ENCODE data around the gene ACOT11.
"Not testable (repeated sequence)": the region's sequence is repeated elsewhere in the genome, so short reads cannot be mapped to it uniquely, and the experiment has no call there.

Gene ACOT11

DNA sequence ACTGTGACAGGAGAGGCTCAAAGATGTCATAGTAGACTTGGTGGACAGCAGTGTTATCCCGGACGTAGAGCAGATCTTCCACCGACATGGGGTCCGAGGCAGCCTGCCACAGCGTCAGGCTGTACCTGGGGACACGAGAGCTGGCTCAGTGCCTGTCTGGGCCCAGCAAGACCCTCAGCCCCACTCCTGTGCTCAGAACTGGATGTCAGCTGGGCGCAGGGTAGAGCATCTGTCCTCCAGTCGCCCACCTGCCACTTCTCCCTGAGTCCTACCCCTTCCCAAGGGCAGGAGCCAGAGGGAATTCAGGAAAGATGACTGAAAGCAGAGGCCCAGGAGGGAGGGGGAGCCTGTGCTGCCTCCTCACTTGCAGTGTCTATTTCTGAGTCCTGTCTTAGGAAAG is 63.6 kb downstream of the ACOT11 start:
- DNase-seq = no peak

DNA sequence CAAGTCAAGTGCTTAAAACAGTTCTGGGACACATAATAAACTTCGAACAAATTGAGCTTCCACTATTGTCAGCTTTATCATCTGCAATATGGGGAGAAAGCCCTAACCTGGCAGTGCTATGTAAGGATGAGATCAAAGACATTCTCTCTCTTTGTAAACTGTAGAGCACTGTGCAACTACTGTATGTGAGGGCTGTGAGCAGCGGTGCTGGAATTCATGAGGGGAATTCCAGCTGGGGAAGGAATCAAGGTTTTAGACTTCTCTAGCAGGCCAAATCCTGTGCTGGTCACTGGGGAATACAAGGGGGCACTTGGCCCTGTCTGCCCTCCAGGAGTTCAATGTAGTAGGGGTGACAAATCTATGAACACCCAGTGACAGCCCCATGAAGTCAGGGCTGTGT is 66.0 kb downstream of the ACOT11 start:
- peak; percentile 7 for DNase-seq

DNA sequence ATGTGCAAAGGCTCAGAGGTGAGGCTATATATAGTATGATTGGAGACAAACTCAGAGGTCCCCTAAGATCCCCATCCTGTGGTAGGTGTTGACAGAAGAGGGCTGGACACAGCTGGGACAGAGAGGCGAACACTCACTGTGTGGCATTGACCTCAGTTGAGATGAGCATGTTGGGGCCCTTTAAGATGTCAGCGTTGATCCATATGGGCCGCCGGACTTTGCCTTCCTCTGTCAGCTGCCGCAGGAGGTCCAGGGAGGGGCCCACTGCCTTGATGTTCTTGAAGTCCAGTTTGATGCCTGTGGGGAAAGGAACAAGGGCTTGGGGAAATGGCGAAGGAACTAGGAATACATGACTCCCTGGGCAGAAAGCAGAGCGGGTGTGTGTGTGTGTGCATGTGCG is 66.5 kb downstream of the ACOT11 start:
- DNase-seq = no peak

DNA sequence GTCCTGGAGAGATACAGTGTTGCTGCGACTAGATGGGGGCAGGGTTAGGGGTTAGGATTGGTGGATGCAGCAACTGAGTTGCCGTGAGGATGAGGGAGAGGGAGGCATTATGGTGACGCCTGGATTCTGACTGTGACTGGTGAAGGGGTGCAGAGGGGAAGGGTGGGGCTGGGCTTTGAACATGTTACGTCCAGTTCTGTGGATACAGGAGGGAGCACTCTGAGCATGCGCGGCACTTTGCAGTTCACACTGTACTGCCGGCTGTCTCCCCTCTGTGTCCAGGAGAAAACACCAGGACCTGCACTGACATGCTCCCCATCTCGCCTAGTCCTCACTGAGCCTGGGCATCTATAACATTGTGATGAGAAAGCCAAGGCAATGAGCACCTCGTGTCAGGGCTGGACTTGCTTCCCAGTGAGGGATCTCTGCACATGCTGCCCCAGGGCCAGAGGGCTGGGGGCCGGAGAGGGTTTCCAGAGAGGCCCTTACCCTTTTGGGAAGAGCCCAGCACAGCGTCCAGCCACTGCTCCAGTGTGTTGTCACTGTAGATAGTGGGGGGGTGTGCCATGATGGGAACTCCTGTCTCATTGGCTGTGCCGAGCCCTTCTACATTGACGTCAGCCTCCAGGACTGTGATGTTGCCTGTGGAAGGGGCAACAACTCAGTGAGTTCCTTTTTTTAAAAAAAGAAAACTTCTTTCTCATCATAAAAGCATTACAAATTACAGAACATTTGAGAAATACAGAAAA is 67.7 kb downstream of the ACOT11 start:
- peak; percentile 71 for DNase-seq

DNA sequence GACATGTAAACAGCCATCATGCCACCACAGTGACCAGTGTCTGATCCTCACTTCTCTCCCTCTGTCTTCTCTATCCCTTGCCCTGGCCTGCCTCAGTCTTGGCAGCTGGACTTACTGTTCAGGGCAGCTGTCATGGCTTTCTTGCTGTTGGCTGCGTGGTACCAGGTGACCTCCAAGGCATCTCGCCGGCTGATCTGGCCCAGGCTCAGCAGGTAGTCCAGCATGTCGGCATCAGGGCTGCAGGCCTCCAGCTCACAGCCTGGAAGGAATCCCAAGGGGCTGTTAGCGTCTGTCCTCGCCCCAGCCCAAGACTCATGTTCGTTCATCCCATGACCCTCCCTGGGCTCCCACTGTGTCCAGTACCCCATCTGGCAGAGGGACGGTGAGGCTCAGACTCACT is 71.7 kb downstream of the ACOT11 start:
- DNase-seq = no peak

DNA sequence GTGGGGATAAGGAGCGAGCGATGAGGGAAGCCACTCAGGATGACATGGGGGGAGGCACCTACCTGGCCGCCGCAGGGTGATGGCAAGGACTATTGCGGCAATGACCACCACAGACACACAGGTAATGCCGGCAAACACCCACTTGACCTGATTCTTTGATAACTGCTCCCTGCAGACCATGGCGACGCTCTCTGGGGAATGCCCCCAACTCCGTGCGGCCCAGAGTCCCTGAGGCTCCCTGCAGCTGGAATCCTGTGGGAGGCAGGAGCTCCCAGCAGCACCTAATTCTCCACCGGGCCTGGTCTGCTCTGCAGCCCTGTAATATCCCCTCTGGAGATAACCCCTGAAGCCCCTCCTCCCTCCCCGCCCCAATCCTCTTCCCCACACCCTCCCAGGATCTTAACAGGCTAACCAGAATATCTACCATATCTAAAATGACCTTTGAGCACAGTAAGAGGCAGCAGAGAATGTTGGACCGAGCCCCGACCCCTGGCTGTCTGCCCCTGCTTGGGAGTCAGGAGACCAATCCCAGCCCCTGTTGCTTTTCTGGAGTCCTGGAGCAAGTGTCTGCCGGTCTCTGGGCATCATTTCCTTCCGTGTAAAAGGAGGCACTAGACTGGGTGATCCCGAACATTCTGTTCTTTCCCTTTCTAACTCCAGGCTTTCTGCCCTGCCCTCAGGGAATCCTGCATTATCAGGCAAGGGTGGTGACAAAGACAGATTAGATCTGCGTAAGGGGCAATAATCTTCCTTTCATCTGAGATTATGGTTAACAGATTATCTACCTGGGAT is 75.4 kb downstream of the ACOT11 start, which contains the start of gene FAM151A:
Gene FAM151A, minus strand, starts transcription at position 310 of the 792 bp plus-strand sequence. Its CDS starts 130 bp downstream, at position 180.
- no peak for DNase-seq

DNA sequence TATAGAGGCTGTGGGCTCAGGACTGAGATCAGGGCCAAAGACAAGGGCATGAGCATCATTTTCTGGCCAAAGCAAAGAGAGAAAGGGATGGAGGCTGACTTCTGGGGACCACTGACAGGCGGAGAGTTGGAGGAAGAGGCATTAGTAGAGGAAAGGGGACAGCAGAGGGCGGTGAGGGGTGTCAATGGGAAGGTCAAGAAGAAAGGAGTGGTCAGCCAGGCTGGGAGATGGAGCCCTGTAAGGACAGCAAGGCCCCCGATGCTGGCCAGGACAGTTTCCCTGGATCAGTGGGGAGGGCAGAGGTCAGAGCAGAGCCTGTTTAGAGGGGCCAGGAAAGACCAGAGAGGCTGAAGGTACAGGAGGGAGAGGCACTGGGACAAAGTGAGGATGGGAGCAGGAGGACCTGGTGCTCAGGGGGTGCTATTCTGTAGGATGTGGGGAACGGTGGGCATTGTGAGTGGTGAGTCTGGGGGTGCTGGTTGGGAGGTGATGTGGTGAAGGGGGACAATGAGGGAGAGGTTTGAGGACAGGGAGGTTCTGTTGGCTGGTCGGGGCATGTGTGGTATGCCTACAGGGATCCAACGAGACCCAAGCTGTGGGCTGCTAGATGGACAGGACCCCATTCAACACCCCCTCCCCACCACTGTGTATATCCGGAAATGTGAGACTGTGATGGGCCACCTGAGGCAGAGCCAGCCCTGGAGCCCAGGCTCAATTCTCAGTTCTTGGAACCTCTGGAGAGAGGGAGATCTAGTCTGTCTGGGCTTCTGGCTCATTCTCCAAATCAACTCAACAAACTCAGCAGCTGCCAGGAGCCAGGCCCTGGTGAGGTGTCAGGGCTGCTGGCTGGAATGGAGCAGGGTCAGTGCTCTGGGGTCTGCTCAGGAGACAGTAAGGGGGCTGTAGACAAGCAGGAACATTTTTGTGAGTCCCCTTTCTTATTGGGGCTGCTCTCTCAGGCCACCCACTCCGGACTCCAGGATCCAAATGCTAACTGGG is 76.7 kb downstream of the ACOT11 start:
- no peak for DNase-seq

DNA sequence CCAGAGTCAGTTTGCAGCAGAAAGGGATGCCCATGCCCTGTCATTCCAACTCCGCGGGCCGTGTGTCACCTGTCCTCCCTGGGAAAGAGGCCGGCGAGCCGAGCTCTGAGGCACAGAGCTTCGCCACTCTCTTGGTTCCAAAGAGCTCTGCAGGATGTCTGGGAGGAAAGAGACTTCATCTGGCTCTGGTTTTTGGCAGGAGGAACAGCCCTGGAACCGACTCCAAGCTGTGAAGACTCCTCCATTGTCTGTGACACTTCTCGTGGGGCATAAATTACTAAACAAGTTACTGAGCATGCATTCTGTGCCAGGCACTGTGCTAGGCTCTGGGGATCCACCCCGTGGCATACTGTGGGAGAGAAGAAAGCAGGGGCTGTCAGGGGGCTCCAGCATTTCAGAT is 79.2 kb downstream of the ACOT11 start:
- DNase-seq = no peak

DNA sequence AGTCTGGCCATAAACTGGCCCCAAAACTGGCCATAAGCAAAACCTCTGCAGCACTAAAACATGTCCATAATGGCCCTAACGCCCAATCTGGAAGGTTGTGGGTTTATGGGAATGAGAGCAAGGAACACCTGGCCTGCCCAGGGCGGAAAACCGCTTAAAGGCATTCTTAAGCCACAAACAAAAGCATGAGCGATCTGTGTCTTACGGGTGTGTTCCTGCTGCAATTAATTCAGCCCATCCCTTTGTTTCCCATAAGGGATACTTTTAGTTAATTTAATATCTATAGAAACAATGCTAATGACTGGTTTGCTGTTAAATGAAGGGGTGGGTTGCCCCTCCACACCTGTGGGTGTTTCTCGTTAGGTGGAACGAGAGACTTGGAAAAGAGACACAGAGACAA is 87.8 kb downstream of the ACOT11 start:
- not testable (repeated sequence) for DNase-seq

DNA sequence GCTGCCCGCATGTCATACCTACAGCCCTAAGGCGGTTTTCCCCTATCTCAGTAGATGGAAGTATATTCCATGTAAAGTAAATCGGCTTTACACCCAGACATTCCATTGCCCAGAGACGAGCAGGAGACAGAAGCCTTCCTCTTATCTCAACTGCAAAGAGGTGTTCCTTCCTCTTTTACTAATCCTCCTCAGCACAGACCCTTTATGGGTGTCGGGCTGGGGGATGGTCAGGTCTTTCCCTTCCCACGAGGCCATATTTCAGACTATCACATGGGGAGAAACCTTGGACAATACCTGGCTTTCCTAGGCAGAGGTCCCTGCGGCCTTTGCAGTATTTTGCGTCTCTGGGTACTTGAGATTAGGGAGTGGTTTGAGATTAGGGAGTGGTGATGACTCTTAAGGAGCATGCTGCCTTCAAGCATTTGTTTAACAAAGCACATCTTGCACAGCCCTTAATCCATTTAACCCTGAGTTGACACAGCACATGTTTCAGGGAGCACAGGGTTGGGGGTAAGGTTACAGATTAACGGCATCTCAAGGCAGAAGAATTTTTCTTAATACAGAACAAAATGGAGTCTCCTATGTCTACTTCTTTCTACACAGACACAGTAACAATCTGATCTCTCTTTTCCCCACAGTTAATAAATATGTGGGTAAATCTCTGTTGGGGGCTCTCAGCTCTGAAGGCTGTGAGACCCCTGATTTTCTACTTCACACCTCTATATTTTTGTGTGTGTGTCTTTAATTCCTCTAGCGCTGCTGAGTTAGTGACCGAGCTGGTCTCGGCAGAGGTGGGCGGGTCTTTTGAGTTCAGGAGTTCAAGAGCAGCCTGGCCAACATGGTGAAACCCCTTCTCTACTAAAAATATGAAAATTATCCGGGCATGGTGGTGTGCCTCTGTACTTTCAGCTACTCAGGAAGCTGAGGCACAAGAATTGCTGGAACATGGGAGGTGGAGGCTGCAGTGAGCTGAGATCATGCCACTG is 88.7 kb downstream of the ACOT11 start:
- DNase-seq = not testable (repeated sequence)

DNA sequence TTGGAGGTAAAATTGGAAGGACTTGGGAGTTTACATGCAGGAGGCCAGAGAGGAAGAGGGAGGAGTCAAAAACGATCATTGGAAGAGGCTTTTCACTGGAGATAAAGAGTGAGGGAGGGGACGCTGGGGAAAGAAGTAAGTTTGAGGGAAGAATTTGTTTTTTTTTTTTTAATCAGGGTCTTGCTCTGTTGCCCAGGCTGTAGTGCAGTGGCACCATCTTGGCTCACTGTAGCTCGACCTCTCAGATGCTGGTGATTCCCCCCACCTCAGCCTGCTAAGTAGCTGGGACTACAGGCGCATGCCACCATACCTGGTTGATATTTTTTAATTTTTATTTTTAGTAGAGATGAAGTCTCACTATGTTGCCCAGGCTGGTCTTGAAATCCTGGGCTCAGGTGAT is 92.3 kb downstream of the ACOT11 start:
- DNase-seq = no peak

DNA sequence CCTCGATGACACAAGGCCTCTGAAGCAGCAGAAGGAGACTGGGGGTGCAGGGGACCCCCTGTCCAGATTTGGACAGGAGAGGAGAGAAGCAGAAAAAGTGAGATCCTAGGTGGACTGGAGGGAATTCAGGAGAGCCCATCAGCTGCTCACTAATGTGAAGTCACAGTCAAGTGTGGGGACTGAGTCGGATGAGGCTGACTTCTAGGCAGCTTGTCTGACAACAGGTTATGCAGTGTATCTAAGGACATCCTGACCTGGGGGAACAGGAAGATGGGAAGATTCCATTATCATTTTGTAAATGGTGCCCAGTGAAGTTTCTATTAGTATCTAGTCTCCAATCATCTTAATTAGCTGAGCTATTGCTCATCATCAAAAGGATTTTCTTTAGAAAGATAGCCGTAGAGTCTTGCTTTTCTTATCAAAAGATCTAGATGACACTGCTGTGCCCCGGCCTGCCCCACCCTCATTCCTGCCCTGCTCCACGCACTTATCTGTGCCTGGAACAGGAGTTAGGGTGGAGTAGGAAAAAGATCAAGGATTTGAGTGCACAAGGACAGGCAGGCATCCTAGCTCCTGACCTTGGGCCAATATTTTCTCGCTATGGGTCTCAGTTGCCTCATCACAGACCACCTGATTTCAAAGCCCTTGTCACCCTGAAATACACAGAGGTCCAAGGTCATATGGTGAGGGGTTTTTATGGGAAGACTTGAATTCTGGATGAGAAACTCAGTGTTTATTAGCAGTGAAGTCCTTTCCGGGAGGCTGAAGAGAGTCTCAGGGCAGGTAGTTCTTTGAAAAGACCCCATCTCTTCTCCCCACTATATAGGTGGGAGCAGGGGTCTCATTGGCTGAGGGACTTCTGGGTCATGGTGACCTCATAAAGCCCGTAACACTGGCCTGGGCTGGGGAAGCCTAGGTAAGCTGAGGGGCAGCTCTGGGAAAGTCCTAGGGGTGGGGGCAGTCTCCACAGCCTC is 93.1 kb downstream of the ACOT11 start, which contains the start of gene MROH7:
Gene MROH7, plus strand, starts transcription at position 924 of the 974 bp plus-strand sequence. CDS start 11,141 bp downstream, outside the sequence.
- DNase-seq = no peak

DNA sequence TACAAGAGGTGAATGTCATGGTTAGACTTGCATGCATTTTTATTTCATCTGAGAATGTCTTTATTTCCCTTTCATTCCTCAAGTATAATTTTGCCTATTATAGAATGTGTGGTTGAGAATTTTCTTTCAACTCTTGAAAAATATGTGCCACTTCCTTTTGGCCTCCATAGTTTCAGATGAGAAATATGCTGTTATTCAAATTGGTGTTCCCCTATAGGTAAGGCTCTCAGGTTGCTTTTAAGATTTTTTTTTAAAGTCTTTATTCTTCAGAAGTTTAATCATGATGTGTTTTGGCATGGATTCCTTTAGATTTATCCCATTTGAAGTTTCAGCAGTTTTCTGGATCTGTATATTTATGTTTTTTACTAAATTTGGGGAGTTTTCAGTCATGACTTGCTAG is 95.7 kb downstream of the ACOT11 start:
- no peak for DNase-seq

DNA sequence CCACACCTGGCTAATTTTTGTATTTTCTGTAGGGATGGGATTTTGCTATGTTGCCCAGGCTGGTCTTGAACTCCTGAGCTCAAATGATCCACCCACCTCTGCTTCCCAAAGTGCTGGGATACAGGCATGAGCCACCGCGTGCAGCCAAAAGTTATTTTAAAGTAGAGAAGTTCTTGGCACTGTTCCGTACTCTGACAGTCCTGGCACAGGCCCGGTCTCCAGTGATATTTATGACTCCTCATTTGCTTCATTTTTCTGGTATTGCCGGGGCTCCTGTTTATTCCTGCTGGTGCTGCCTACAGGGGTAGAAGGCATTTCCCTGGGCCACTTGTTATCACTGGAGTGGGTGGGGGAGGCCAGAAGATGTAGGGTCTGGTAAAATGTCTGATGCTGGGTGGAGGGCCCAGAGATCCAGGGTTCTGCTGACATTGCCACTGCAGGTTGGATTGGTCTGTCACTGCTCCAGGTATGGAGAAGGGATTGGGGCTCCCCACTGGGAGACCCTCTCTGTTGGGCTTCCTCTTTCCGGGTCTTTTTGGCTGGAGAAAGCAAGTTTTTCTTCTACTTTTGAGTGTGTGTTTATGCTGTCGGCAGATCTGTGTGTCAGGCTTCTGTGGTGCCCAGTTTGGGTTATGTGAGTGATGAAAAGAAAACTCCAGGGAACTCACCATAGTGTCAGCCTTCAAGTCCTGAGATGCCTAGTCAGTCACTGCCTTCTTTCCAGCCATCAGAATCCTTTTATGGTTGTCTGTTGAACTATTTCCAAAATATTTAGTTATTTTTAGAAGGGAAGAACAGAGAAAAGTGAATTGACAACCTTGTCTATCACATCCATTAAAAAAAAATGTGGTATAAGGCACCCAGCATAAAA is 98.0 kb downstream of the ACOT11 start:
- no peak for DNase-seq

DNA sequence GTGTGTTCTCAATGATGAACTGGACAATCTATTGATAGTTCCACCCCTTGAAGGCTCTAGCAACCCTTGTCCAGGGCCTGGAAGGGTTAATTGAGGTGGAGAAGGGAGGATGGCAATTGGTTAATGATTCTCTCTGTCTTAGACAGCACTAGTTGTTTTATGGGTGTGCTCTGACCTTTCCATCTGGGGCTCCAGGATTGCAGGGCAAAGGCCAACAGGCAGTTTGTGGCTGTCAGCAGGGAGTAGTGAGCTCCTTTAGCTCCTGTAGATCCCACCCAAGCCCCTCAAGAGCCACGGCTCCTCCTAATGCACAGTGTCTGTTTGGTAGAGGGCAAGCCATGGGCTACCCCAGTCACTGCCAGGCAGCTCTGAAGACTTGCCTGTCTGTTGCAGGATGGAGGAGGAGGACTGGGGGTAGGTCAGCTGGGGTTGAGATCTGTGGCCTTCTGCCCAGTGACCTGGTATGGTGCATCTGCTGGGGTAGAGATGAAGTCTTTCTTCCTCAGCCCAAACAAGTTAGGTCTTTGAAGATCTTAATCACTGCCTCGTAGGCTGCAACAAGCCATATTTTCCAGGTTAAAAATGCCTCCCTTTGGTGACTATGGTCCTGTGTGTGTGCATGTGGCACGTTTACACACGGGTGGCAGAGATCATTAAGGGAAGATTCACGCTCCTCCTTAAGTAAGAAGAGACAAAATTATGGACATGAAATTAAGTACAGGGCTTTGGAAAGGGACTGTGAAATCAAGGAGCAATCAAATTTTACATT is 101.3 kb downstream of the ACOT11 start:
- DNase-seq = no peak

DNA sequence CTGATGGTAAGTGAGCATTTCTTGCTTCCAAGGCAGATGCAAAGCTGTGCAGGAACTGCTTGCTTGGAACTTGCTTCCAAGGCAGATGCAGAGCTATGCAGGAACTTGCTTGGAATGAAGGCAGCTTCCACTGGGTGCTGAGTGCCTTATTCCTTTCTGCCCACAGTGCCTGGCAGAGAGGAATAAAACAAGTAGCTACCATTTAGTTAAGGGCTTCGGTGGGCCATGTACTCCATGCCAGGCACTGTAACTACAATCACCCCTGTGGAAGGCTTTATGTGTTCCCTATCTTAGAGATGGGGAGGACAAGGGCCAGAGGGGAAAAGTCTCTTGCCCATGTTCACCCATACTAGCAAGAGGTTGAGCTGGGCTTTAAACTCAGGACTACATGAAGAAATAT is 101.9 kb downstream of the ACOT11 start:
- no peak for DNase-seq

DNA sequence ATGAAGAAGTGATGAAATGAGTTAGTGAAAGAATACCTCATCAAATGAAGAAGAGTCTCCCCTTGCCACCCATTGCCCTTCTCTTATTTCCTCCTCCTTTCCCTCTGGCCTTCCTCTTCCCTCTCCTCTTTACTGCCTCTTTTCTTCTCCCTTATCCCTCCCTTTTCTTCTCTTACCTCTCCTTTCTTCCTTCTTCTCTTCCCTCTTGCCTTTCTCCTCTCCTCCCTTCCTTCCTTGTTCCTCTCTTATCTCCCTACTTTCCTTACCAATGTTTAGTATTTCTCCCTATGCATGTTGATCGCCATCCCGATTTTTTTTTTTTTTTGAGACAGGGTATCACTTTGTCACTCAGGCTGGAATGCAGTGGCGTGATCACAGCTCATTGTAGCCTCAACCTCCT is 102.4 kb downstream of the ACOT11 start:
- no peak for DNase-seq

DNA sequence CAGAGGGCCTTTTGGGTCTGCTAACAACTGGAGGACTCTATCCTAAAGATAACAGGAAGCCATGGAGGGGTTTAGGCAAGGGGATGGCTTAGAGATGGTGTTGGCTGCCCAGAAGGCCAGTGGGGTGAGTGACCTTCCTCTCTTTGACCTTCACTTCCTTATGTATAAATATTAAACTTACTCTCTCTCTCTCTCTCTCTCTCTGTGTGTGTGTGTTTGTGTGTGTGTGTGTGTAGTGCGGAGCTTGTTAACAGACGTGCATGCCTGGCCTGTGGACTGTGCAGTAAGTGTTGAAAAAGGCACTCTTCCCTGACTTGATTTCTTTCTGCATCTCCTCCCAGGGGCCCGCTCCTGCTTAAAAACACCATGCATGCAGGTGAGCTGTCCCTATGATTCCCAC is 103.6 kb downstream of the ACOT11 start:
- no peak for DNase-seq

Data from suppressor macrophage treated with lipopolysaccharide for 4 hours (primary cell).